BE2C (cell line): ENCODE results near the gene PLK2.

ENCODE experiments used
- DNase-seq: peaks from one replicate; pipeline ENCODE4 v3.0.0-alpha.2; 2020
- H3K27me3 ChIP-seq: fragments of 250-450 bp; sonication (Bioruptor Pico); 2 replicates; pipeline ENCODE4 v1.5.1; 2020; ENCODE audit warnings: mild to moderate bottlenecking
- H3K36me3 ChIP-seq: fragments of 250-450 bp; sonication (Bioruptor Pico); 2 replicates; pipeline ENCODE4 v1.5.1; 2020; ENCODE audit warnings: mild to moderate bottlenecking
- H3K4me1 ChIP-seq: fragments of 250-450 bp; sonication (Bioruptor Pico); 2 replicates; pipeline ENCODE4 v1.5.1; 2020
- H3K4me3 ChIP-seq: 2 replicates; pipeline ENCODE4 v1.5.1; 2011; ENCODE audit warnings: low read depth, low read length
- H3K9me3 ChIP-seq: fragments of 250-450 bp; sonication (Bioruptor Pico); 2 replicates; pipeline ENCODE4 v1.5.1; 2020
- CTCF ChIP-seq: IDR thresholded peaks from 2 replicates; pipeline ENCODE4 v1.5.1; 2012; ENCODE audit warnings: mild to moderate bottlenecking, low read depth, low read length

Gene PLK2

GRCh38 chr5:58439094-58439644 is 20.7 kb downstream of the PLK2 start:
- DNase-seq = no peak
- Histone ChIP-seq H3K27me3 (no peaks in the 10 kb centered on the region), H3K36me3 (no peaks in the 10 kb centered on the region), H3K4me1 (no peaks in the 10 kb centered on the region), H3K4me3 (no peak overlapping the region), H3K9me3 (no peaks in the 10 kb centered on the region)
- TF ChIP-seq CTCF = no peak

GRCh38 chr5:58437661-58438060 is 22.2 kb downstream of the PLK2 start:
- Histone ChIP-seq H3K4me1 (no peaks in the 10 kb centered on the region), H3K27me3 (no peaks in the 10 kb centered on the region), H3K9me3 (no peaks in the 10 kb centered on the region), H3K36me3 (no peaks in the 10 kb centered on the region), H3K4me3 (no peak overlapping the region)
- DNase-seq = no peak
- TF ChIP-seq CTCF = no peak

- Histone ChIP-seq H3K4me3 (no peak overlapping the region), H3K27me3 (no peaks in the 10 kb centered on the region), H3K9me3 (no peaks in the 10 kb centered on the region), H3K36me3 (no peaks in the 10 kb centered on the region), H3K4me1 (no peaks in the 10 kb centered on the region)
- no peak for TF ChIP-seq CTCF
- no peak for DNase-seq
These were observed 28.1 kb downstream of the PLK2 start for GRCh38 chr5:58431832-58432231.

- H3K9me3 ChIP-seq = no peaks in the 10 kb centered on the region
- H3K36me3 ChIP-seq = no peaks in the 10 kb centered on the region
- peak; percentile 70 for DNase-seq
- no peaks in the 10 kb centered on the region for H3K4me1 ChIP-seq
- TF ChIP-seq CTCF = no peak
- H3K4me3 ChIP-seq = no peak overlapping the region
- H3K27me3 ChIP-seq = no peaks in the 10 kb centered on the region
These were observed 47.0 kb downstream of the PLK2 start for GRCh38 chr5:58412932-58413331.

DNA sequence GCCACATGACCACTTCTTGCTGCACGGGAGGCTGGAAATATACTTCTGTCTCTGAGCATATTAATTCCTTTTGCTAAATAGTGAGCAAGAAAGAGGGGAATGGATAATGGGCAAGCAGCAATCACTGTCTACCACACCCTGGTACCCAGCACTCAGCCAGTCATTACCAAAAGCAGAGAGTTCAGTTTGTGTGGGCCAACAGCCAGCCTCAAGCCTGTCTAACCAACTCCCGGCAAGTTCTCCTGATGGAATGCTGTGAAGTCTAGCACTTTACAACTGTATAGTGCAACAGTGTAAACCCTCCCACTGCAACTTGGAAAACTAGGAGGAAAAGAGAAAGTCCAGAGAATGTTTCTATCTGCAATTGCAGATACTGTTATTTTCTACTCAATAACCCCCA is 47.8 kb downstream of the PLK2 start:
- Histone ChIP-seq H3K9me3 (no peaks in the 10 kb centered on the region), H3K4me1 (no peaks in the 10 kb centered on the region)
- no peak for TF ChIP-seq CTCF

DNA sequence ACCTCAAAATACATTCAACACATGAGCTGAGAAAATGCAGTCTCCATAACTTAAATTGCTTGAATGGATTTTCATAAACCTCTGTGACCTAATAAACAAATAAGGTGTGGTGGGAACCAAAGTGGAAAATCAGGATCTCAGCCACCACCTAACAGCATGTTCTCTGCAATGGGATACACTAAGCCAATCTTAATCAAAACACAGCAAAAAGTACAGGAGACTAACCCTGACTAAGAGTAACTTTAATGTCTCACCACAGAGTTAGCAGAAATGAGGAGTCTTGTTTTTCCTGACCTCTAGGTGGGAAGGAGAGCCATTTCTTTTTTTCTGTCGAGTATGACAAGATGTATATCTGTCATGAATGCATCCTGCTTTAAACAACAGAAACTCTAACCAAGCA is 48.5 kb downstream of the PLK2 start:
- Histone ChIP-seq H3K27me3 (no peaks in the 10 kb centered on the region), H3K4me3 (no peak overlapping the region), H3K36me3 (no peaks in the 10 kb centered on the region), H3K4me1 (no peaks in the 10 kb centered on the region), H3K9me3 (no peaks in the 10 kb centered on the region)
- DNase-seq = no peak
- no peak for TF ChIP-seq CTCF

More for the DNA sequence above, 47.8 kb downstream of the PLK2 start:
- no peak for DNase-seq
- H3K27me3 ChIP-seq = no peaks in the 10 kb centered on the region
- no peak overlapping the region for H3K4me3 ChIP-seq
- H3K36me3 ChIP-seq = no peaks in the 10 kb centered on the region
